HFFc6 (cell line): ENCODE results near the gene TSPAN8. TPM values are rescaled to one million over a fixed set of nuclear protein-coding genes. Genes with fewer than 3 reads are reported as not detected.
"Not testable (repeated sequence)": the region's sequence is repeated elsewhere in the genome, so short reads cannot be mapped to it uniquely, and the experiment has no call there.

ENCODE experiments used
- DNase-seq: peaks from one replicate; pipeline ENCODE4 v3.0.0-alpha.2; 2018
- H3K27ac Mint-ChIP-seq: 2 replicates; pipeline ENCODE4 v1.8.0; 2020; ENCODE audit warnings: mild to moderate bottlenecking, mixed read lengths
- H3K27me3 Mint-ChIP-seq: 2 replicates; pipeline ENCODE4 v1.8.0; 2021; ENCODE audit warnings: mild to moderate bottlenecking, moderate library complexity, mixed read lengths; ENCODE audit not compliant: insufficient read depth
- H3K36me3 Mint-ChIP-seq: 2 replicates; pipeline ENCODE4 v1.8.0; 2021; ENCODE audit warnings: low read depth, mixed read lengths
- H3K4me1 Mint-ChIP-seq: 2 replicates; pipeline ENCODE4 v1.8.0; 2020; ENCODE audit warnings: low read depth, mixed read lengths
- H3K4me3 Mint-ChIP-seq: 2 replicates; pipeline ENCODE4 v1.8.0; 2020; ENCODE audit warnings: mild to moderate bottlenecking, moderate library complexity, mixed read lengths
- H3K9me3 Mint-ChIP-seq: 2 replicates; pipeline ENCODE4 v1.8.0; 2020; ENCODE audit warnings: mild to moderate bottlenecking, mixed read lengths
- total RNA-seq, 6 experiments: library from RNA; stranded (reverse); fragmentation: NEBNext Ultra II Directional; extraction: Animal tissue kit (Norgen Biotek cat#: 25700); gene quantifications; 2 replicates in 1 of 6; 3 replicates in 5 of 6; pipeline ENCODE4 v1.2.3, GENCODE V29; 2021
- TF ChIP-seq, protein P1 (sequence below): fragments of 200-600 bp; sonication (generic); IDR thresholded peaks from 2 replicates; pipeline ENCODE4 v1.5.0; 2021; ENCODE audit warnings: antibody characterized with exemption, mild to moderate bottlenecking

Gene TSPAN8
- total RNA-seq, 6 experiments from 2014 or later, result not detected

- H3K36me3 Mint-ChIP-seq, result peaks cover under 1% of the 10 kb centered on the region; the same call in 1 of the 2 replicates
- H3K27me3 Mint-ChIP-seq, result no peaks in the 10 kb centered on the region
- no peaks in the 10 kb centered on the region for H3K4me1 Mint-ChIP-seq
Measured at GRCh38 chr12:71159878-71160277, 2.1 kb upstream of the TSPAN8 start.

DNA sequence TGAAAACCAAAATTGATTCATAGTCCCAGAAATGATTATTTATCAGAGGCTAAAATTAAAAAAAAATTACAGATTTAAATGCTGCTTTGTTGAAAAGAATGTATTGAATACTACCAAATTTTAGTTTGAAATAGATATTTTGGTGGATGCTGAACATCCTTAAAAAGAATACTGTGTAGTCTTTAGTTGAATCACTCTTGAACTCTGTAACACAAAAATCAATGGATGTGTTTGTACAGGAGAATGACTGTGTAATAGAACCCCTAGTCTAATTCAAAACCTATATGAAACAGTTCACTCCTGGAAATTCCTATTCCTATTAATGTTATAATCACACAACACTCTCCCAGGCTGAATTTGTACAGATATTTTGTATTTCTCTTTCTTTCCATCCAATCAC lies 1.5 kb upstream of the TSPAN8 start:
- DNase-seq, result no peak
- H3K27ac Mint-ChIP-seq, result no peak overlapping the region
- no peaks in the 10 kb centered on the region for H3K36me3 Mint-ChIP-seq
- no peaks in the 10 kb centered on the region for H3K27me3 Mint-ChIP-seq
- peaks cover 20% of the 10 kb centered on the region for H3K9me3 Mint-ChIP-seq
- H3K4me3 Mint-ChIP-seq, result no peak overlapping the region
- no peaks in the 10 kb centered on the region for H3K4me1 Mint-ChIP-seq
- TF ChIP-seq, protein P1, sequence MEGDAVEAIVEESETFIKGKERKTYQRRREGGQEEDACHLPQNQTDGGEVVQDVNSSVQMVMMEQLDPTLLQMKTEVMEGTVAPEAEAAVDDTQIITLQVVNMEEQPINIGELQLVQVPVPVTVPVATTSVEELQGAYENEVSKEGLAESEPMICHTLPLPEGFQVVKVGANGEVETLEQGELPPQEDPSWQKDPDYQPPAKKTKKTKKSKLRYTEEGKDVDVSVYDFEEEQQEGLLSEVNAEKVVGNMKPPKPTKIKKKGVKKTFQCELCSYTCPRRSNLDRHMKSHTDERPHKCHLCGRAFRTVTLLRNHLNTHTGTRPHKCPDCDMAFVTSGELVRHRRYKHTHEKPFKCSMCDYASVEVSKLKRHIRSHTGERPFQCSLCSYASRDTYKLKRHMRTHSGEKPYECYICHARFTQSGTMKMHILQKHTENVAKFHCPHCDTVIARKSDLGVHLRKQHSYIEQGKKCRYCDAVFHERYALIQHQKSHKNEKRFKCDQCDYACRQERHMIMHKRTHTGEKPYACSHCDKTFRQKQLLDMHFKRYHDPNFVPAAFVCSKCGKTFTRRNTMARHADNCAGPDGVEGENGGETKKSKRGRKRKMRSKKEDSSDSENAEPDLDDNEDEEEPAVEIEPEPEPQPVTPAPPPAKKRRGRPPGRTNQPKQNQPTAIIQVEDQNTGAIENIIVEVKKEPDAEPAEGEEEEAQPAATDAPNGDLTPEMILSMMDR, result no peak

More at GRCh38 chr12:71159878-71160277, 2.1 kb upstream of the TSPAN8 start:
- DNase-seq, result no peak
- Mint-ChIP-seq H3K9me3 (peaks cover 22% of the 10 kb centered on the region), H3K27ac (no peak overlapping the region), H3K4me3 (no peak overlapping the region)
- TF ChIP-seq, protein P1, result no peak

- H3K9me3 Mint-ChIP-seq, result peaks cover 23% of the 10 kb centered on the region
- H3K27ac Mint-ChIP-seq, result no peak overlapping the region
- no peak for DNase-seq
- H3K36me3 Mint-ChIP-seq, result no peaks in the 10 kb centered on the region
- H3K4me1 Mint-ChIP-seq, result no peaks in the 10 kb centered on the region
- no peaks in the 10 kb centered on the region for H3K27me3 Mint-ChIP-seq
- no peak overlapping the region for H3K4me3 Mint-ChIP-seq
- TF ChIP-seq, protein P1, result no peak
Measured at GRCh38 chr12:71158361-71158882, 623 bp upstream of the TSPAN8 start.

- no peak for DNase-seq
- peaks cover 32% of the 10 kb centered on the region for H3K9me3 Mint-ChIP-seq
- H3K4me1 Mint-ChIP-seq, result no peaks in the 10 kb centered on the region
- H3K27ac Mint-ChIP-seq, result no peak overlapping the region
- no peaks in the 10 kb centered on the region for H3K36me3 Mint-ChIP-seq
- TF ChIP-seq, protein P1, result no peak
- no peaks in the 10 kb centered on the region; the same call in 1 of the 2 replicates for H3K27me3 Mint-ChIP-seq
- H3K4me3 Mint-ChIP-seq, result no peak overlapping the region
Measured at GRCh38 chr12:71155225-71155624, 2.6 kb downstream of the TSPAN8 start.

- H3K27ac Mint-ChIP-seq, result no peak overlapping the region
- no peaks in the 10 kb centered on the region for H3K4me1 Mint-ChIP-seq
- DNase-seq, result no peak
- TF ChIP-seq, protein P1, result no peak
- no peaks in the 10 kb centered on the region; the same call in 1 of the 2 replicates for H3K27me3 Mint-ChIP-seq
- no peak overlapping the region for H3K4me3 Mint-ChIP-seq
- H3K36me3 Mint-ChIP-seq, result no peaks in the 10 kb centered on the region
- peaks cover 31% of the 10 kb centered on the region for H3K9me3 Mint-ChIP-seq
Measured at GRCh38 chr12:71152851-71153250, 4.9 kb downstream of the TSPAN8 start.

GRCh38 chr12:71150041-71150440 lies 7.8 kb downstream of the TSPAN8 start:
- H3K27me3 Mint-ChIP-seq, H3K36me3 Mint-ChIP-seq, H3K27ac Mint-ChIP-seq, H3K4me3 Mint-ChIP-seq, H3K4me1 Mint-ChIP-seq, DNase-seq: not testable (repeated sequence)
- H3K9me3 Mint-ChIP-seq, result peaks cover 36% of the 10 kb centered on the region
